Spleen (tissue), 11 donors: ENCODE measurements around the gene NCBP2L. TPM values are rescaled to one million over a fixed set of nuclear protein-coding genes. Genes with fewer than 3 reads are reported as not detected.

Experiments
- DNase-seq: peaks from one replicate; pipeline ENCODE4 v3.0.0-alpha.2; 2020
- H3K27ac ChIP-seq, 8 donors: fragments of 200-600 bp; sonication (generic) in 7 of 8; 1 replicate in 4 of 8; 2 replicates in 4 of 8; pipeline versions ENCODE4 v1.5.0 to v1.8.0; 2016 to 2021; ENCODE audit warnings: inconsistent platforms in 4 of 8, mild to moderate bottlenecking in 4 of 8, moderate library complexity in 1 of 8
- H3K27me3 ChIP-seq, 7 donors: fragments of 200-600 bp; sonication (generic) in 6 of 7; replicated peaks in 1 of 7; 1 replicate in 4 of 7; 2 replicates in 3 of 7; pipeline versions ENCODE4 v1.5.0 to v1.8.0; 2016 to 2021; ENCODE audit warnings: inconsistent platforms in 3 of 7, mild to moderate bottlenecking in 1 of 7
- H3K36me3 ChIP-seq, 6 donors: fragments of 200-600 bp; sonication (generic) in 5 of 6; 1 replicate in 4 of 6; 2 replicates in 2 of 6; pipeline versions ENCODE4 v1.5.0 to v1.8.0; 2016 to 2021; ENCODE audit warnings: inconsistent platforms in 2 of 6
- H3K4me1 ChIP-seq, 6 donors: fragments of 200-600 bp; sonication (generic) in 5 of 6; 1 replicate in 3 of 6; 2 replicates in 3 of 6; pipeline versions ENCODE4 v1.5.0 to v1.8.0; 2016 to 2021; ENCODE audit warnings: inconsistent platforms in 3 of 6
- H3K4me3 ChIP-seq, 8 donors: fragments of 200-600 bp; sonication (generic) in 7 of 8; 1 replicate in 4 of 8; 2 replicates in 4 of 8; pipeline versions ENCODE4 v1.5.0 to v1.8.0; 2016 to 2021; ENCODE audit warnings: inconsistent platforms in 4 of 8, mild to moderate bottlenecking in 4 of 8, moderate library complexity in 2 of 8
- H3K9me3 ChIP-seq, 8 donors: fragments of 200-600 bp; sonication (generic) in 7 of 8; 1 replicate in 4 of 8; 2 replicates in 4 of 8; pipeline versions ENCODE4 v1.5.0 to v1.8.0; 2016 to 2021; ENCODE audit warnings: inconsistent platforms in 4 of 8
- POLR2A ChIP-seq, 3 donors: fragments of 450-650 bp; IDR thresholded peaks; one replicate each; pipeline ENCODE4 v1.5.1; 2017; ENCODE audit warnings: antibody characterized with exemption in 3 of 3, mild to moderate bottlenecking in 1 of 3
- POLR2AphosphoS5 ChIP-seq, 3 donors: sonication (generic); formaldehyde crosslinking; IDR thresholded peaks; one replicate each; pipeline ENCODE4 v1.5.1; 2017; ENCODE audit warnings: antibody characterized with exemption in 3 of 3
- WGBS, 5 donors: extraction: QIAGEN DNeasy Blood & Tissue Kit in 3 of 5; methylation state at CpG; one replicate each; pipeline versions ENCODE4 v1.1.5 to v1.1.7; 2013 to 2018; 5-methylcytosine and 5-hydroxymethylcytosine counted together
- intact Hi-C: fragments of 100-400 bp; cut with DNase I; formaldehyde crosslinking; loops from one replicate; pipeline ENCODE4 v1.15.0; 2023; ENCODE audit warnings: low total_unique reads
- polyA plus RNA-seq, 3 donors: library from polyadenylated mRNA; stranded (reverse); fragments of 200-250 nt; gene quantifications; one replicate each; pipeline ENCODE4 v1.2.1, GENCODE V29; 2013
- total RNA-seq, 7 donors: library from RNA; depleted of rRNA in 3 of 7; stranded (reverse); fragments of >200 nt in 3 of 7; fragmentation: NEBNext Ultra II Directional in 4 of 7; extraction: Animal tissue kit (Norgen Biotek cat#: 25700) in 4 of 7; gene quantifications; one replicate each; pipeline versions ENCODE4 v1.1.0 to v1.2.1, GENCODE V29; 2016 to 2021
- TF ChIP-seq, protein P1 (sequence below), 11 experiments: fragments of 200-600 bp in 7 of 11; fragments of 450-650 bp in 4 of 11; sonication (generic) in 4 of 11; IDR thresholded peaks in 8 of 11; conservative IDR thresholded peaks in 3 of 11; 1 replicate in 7 of 11; 2 replicates in 4 of 11; pipeline versions ENCODE4 v1.4.0 to v1.8.0; 2016 to 2021; ENCODE audit warnings: antibody characterized with exemption in 11 of 11, inconsistent platforms in 4 of 11, mild to moderate bottlenecking in 1 of 11
- donor health status: healthy with polysubstance abuse.
- donor health status: DM: no; HTN: no; CAD: no; lungs with moderate emphysema.
- donor health status: DM: no; HTN: no; CAD: no.
- donor health status: Bipolar disorder and iron deficiency.
- donor health status: healthy.
- donor health status: DM: no; HTN: no; CAD: no.
- donor health status: DM: yes; HTN: yes; CAD: no.

Gene NCBP2L
- total and polyA plus RNA-seq, 10 donors = 0.03 to 0.06 TPM; not detected in 8

DNA sequence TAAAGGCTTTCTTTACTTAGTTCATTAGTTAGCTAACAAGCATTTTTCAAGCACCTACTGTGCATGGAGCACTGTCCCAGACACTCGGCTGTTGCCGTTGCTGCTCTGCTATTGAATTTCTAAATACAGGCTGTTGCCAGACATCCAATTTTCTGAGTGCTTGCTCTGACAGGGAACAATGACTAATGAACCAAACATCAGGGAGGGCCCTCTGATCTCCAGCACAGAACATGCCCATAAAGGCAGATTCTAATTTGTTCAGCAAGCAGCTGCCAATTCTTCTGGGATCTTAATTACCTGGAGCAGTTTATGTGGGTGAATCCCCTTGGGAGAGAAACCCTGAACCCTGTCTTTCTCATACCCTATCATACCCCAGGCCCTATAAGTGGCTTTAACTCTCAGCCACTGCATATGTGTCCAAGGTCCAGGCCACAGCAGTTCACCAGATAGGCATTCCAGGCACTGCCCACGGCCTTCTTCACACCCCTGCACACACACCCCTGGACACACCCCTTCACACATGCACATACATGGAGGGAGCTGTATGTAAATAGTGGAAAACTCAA lies 29.9 kb upstream of the NCBP2L start:
- TF ChIP-seq POLR2A (IDR thresholded peaks at IDR 0.05) (no peak), POLR2AphosphoS5 (IDR thresholded peaks at IDR 0.05) (no peak)
- TF ChIP-seq, protein P1, sequence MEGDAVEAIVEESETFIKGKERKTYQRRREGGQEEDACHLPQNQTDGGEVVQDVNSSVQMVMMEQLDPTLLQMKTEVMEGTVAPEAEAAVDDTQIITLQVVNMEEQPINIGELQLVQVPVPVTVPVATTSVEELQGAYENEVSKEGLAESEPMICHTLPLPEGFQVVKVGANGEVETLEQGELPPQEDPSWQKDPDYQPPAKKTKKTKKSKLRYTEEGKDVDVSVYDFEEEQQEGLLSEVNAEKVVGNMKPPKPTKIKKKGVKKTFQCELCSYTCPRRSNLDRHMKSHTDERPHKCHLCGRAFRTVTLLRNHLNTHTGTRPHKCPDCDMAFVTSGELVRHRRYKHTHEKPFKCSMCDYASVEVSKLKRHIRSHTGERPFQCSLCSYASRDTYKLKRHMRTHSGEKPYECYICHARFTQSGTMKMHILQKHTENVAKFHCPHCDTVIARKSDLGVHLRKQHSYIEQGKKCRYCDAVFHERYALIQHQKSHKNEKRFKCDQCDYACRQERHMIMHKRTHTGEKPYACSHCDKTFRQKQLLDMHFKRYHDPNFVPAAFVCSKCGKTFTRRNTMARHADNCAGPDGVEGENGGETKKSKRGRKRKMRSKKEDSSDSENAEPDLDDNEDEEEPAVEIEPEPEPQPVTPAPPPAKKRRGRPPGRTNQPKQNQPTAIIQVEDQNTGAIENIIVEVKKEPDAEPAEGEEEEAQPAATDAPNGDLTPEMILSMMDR (IDR thresholded peaks at IDR 0.05 in 8 of 11, conservative IDR thresholded peaks at IDR 0.05 in 3 of 11) = no peak
- Histone ChIP-seq H3K36me3 (no peaks in the 10 kb centered on the region), H3K27ac (peak overlapping the region in 5 of 8 donors; percentile 19 to 48 (median 39)), H3K4me3 (no peak overlapping the region), H3K4me1 (peaks cover 0 to 11% (median 5%) of the 10 kb centered on the region in 6 donors), H3K9me3 (no peaks in the 10 kb centered on the region), H3K27me3 (peaks cover 0 to 8% (median 0%) of the 10 kb centered on the region in 7 donors)
- no peak for DNase-seq
- 61 to 83% (median 71%) methylated on average over 2 to 3 of the region's 3 CpGs for WGBS, 5 donors
- intact Hi-C loops = no loop called here

DNA sequence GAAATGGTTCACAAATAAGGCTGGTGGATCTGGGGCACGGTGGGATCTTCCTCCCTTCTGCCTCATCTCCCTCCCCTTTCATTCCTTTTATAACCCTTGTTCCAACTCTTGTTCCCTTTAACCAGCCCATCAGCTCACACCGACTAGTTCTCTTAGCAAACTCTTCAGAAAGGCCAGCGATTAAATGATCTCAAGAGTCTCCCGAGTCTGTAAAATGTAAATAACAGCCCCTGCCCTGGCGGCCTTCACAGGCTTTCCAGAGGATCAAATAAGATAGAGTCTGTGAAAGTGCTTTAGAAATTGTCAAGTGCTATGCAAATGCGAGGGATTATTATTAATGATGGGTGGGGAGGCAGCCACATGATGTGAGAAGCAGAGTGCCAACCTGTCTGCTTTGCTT lies 29.0 kb upstream of the NCBP2L start:
- no peak for DNase-seq
- H3K27ac ChIP-seq = peak overlapping the region in 1 of 8 donors; percentile 48
- 58 to 90% (median 84%) methylated on average over 6 of the region's 6 CpGs for WGBS, 5 donors
- peaks cover 0 to 10% (median 0%) of the 10 kb centered on the region in 6 donors for H3K4me1 ChIP-seq
- no peaks in the 10 kb centered on the region for H3K9me3 ChIP-seq
- intact Hi-C loops = no loop called here
- H3K4me3 ChIP-seq = no peak overlapping the region
- no peaks in the 10 kb centered on the region for H3K36me3 ChIP-seq
- no peak for TF ChIP-seq POLR2AphosphoS5 (IDR thresholded peaks at IDR 0.05)
- TF ChIP-seq, protein P1 (IDR thresholded peaks at IDR 0.05 in 8 of 11, conservative IDR thresholded peaks at IDR 0.05 in 3 of 11) = no peak
- TF ChIP-seq POLR2A (IDR thresholded peaks at IDR 0.05) = no peak
- no peaks in the 10 kb centered on the region for H3K27me3 ChIP-seq

DNA sequence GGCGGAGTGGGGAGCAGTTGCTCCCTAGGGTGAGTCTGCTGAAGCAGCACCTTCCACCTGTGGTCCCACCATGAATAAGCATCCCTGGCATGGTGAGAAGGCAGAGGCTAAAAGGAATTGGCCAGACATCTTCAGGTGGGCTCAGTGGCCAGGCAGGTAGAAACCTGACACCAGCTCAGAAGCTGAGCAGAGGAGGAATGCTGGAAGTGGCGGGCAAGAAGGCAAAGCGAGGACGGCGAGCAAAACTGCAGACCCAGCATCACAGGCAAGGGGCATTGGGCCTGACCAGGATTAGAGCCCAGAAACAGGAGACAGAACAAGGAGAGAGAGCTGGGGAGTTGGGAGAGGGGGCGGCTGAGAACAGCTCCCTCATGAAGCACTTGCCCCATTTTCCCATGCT lies 27.3 kb upstream of the NCBP2L start:
- no peak for DNase-seq
- 86 to 100% (median 98%) methylated on average over 2 to 6 of the region's 6 CpGs for WGBS, 5 donors
- intact Hi-C loops = no loop called here

DNA sequence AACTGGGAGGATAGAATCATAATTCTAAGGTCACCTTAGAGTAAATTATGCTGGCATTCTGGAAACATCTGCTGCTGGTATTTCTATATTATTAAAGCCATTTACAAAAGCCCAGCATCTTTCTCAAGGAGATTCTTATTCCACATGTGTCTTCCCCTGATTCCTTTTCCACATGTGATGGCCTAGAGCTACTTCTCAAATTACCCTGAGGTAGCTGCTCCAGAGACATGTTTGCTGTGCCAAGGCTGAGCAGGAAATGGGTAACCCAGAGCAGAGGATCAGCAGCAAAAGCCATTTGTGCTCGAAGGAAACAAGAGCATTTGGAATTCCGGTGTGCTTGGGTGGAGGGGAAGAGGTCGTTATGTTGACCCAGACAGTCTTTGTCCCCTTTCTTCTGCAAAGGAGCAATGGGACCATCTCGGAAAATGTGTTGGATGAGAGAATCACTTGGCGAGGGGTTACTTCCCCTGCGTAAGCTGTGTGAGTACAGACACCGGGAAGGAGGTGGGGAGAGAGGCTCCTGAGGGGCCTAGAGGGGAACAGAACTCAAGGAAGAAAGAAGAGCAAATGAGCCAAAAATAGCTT lies 26.6 kb upstream of the NCBP2L start:
- no peaks in the 10 kb centered on the region for H3K9me3 ChIP-seq
- H3K36me3 ChIP-seq = no peaks in the 10 kb centered on the region
- intact Hi-C loops = no loop called here
- no peak overlapping the region for H3K27ac ChIP-seq
- H3K4me3 ChIP-seq = no peak overlapping the region
- no peak for DNase-seq
- TF ChIP-seq, protein P1 (IDR thresholded peaks at IDR 0.05 in 8 of 11, conservative IDR thresholded peaks at IDR 0.05 in 3 of 11) = no peak
- TF ChIP-seq POLR2A (IDR thresholded peaks at IDR 0.05) = no peak
- TF ChIP-seq POLR2AphosphoS5 (IDR thresholded peaks at IDR 0.05) = no peak
- WGBS, 5 donors = 62 to 78% (median 71%) methylated on average over 7 of the region's 7 CpGs
- peaks cover 0 to 9% (median 0%) of the 10 kb centered on the region in 6 donors for H3K4me1 ChIP-seq
- peaks cover 0 to 5% (median 0%) of the 10 kb centered on the region in 7 donors for H3K27me3 ChIP-seq

More for the DNA sequence above, 27.3 kb upstream of the NCBP2L start:
- H3K27me3 ChIP-seq = peaks cover 0 to 5% (median 0%) of the 10 kb centered on the region in 7 donors
- no peak overlapping the region for H3K27ac ChIP-seq
- H3K36me3 ChIP-seq = no peaks in the 10 kb centered on the region
- TF ChIP-seq POLR2A (IDR thresholded peaks at IDR 0.05) (no peak), POLR2AphosphoS5 (IDR thresholded peaks at IDR 0.05) (no peak)
- TF ChIP-seq, protein P1 (IDR thresholded peaks at IDR 0.05 in 8 of 11, conservative IDR thresholded peaks at IDR 0.05 in 3 of 11) = no peak
- no peak overlapping the region for H3K4me3 ChIP-seq
- no peaks in the 10 kb centered on the region for H3K9me3 ChIP-seq
- peaks cover 0 to 9% (median 0%) of the 10 kb centered on the region in 6 donors for H3K4me1 ChIP-seq
